Stimulated activated CD4-positive, alpha-beta T cell treated with anti-CD3 and anti-CD28 coated beads, Interleukin-4, amount 100 ng/mL, for 1 hour (primary cell): ENCODE measurements around the gene DHRSX.
"Not testable (repeated sequence)": the region's sequence is repeated elsewhere in the genome, so short reads cannot be mapped to it uniquely, and the experiment has no call there.

Experiments used
- DNase-seq: peaks from one replicate; pipeline ENCODE4 v3.0.0-alpha.2; 2020

DHRSX gene

GRCh38 chrX:2242326-2242725 is 258.4 kb downstream of the DHRSX start:
- no peak for DNase-seq

DNA sequence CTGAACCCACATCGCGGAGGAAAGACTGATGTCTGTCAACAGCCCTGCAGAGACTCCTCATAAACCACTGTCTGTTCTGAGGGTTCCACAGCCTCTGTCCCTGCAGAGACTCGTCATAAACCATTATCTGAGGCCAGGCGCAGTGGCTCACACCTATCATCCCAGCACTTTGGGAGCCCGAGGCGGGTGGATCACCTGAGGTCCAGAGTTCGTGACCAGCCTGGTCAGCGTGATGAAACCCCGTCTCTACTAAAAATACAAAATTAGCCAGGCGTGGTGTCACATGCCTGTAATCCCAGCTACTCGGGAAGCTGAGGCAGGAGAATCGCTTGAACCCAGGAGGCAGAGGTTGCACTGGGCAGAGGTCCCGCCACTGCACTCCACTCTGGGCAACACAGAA is 259.3 kb downstream of the DHRSX start:
- not testable (repeated sequence) for DNase-seq

GRCh38 chrX:2240761-2241160 is 260.0 kb downstream of the DHRSX start:
- not testable (repeated sequence) for DNase-seq

GRCh38 chrX:2237976-2238375 is 262.8 kb downstream of the DHRSX start:
- no peak for DNase-seq

GRCh38 chrX:2231570-2232192 is 269.1 kb downstream of the DHRSX start:
- no peak for DNase-seq

GRCh38 chrX:2230457-2230856 is 270.3 kb downstream of the DHRSX start:
- DNase-seq, result no peak

DNA sequence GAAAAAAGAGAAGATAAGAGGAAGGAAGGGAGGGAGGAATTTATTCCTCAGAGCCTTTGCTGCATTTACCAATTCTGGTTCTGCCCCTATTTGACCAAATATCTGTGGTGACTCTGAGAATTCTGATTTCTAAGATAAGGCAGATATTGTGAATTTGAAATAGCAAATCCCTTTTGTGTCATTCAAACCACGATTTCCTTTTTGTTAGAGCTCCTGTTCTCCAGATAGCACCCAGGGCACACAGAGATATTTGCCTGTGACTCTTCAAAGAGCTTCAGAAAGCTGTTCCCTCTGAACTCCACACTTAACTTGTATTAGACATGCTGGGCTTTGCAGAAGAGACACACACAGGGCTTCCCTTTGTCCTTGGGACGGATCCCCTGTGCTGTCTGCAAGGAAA is 272.2 kb downstream of the DHRSX start:
- no peak for DNase-seq

DNA sequence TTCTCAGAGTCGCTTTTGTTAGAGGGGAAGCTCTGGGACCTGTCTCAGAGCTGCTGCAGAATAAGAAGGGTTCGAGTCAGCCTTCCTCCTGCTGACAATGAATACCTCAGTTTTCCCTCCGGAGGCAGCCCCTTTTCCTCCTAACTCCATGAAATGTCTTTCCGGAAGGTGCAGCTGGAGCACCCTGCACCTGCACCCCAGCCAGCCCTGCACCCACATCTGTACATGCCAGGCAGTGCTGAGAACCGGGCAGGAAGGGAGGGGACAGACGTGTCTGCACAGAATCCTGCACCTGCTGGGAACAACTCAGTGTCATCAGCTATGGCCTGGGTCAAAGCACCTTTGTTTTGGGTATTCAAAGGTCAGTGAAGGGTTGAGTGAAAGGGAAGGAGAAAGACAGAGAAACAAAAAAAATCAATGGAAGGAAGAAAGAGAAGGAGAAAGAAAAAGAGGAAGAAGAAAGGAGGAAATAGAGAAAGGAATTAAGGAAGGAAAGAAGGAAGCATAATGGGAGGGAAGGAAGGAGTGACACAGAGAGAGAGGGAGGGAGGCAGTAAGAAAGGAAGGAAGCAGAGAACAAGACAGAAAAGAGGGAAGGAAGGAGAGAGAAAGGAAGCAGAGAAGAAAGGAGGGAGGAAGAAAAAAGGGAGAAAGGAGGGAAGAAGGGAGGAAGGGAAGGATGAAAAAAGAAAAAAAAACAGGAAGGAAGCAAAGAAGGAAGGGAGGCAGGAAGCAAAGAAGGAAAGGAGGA is 273.7 kb downstream of the DHRSX start:
- DNase-seq, result no peak

DNA sequence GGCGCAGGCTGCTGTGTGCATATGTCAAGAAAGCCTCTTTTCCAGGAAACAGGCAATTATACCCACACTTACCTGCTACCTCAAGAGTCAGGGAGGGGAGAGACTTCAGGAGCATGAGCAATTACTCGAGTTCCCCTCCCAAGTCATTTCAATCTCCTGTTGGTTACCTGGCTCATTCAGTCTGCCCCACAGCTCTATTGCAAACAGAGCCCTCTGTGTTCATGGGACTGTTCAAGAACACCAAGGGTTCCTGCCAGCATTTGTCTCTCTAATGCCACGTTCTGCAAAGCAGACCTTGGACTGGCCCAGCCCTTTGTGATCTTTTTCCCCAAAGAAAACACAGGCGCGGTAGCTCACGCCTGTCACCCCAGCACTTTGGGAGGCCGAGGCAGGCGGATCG is 274.6 kb downstream of the DHRSX start:
- no peak for DNase-seq

GRCh38 chrX:2224597-2225235 is 276.1 kb downstream of the DHRSX start:
- no peak for DNase-seq

DNA sequence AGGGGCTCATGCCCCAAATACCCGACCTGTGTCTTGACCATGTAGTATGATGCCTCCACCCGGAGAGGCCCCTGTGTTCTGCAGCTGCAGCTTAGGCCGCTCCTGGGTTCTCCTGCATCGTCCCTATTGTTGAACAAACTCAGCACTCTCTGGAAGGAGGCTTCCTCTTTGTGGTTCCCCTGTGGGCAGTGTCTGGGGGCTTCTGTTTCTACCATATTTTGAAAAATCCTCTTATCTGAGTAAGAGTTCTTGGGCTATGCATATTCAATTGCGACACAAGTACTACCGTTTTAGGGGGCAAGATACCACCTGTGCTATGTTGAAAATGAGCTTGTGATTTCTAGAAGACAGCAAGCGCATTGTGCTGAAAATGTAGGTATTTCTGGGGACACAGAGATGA is 276.6 kb downstream of the DHRSX start:
- DNase-seq, result no peak

DNA sequence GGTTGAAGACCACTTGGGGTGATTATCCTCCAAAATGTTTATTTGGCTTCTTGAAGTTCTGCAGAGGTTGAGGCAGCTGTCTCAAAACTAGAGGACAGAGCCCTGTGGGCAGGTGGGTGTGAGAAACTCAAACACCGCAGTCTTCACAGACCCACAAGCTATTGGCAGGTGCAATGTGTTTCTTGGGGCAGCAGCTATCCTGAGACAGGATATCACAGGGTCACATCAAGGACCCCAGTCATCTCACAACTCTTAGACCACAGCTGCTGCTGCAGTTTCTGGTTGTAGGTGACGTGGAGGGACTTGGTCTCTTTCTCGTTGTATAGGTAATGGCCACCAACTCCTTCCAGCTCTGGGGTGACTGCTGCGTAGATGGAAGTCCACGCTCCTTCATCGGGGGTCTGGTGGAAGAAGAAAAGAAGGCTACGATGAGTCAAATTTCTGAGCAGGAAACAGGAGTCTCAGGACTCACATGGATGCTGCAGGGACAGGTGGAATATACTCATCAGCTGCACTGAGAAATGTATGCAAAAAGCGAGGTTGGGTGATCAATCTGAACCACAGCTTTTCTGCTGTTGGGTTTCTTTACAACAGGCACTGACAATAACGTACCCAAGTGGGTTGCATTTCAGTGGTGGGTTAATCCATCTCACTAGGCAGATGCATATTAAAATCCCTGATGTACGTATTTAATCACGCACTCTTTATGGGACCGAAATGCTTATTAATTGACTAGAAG is 279.8 kb downstream of the DHRSX start:
- DNase-seq, result no peak

DNA sequence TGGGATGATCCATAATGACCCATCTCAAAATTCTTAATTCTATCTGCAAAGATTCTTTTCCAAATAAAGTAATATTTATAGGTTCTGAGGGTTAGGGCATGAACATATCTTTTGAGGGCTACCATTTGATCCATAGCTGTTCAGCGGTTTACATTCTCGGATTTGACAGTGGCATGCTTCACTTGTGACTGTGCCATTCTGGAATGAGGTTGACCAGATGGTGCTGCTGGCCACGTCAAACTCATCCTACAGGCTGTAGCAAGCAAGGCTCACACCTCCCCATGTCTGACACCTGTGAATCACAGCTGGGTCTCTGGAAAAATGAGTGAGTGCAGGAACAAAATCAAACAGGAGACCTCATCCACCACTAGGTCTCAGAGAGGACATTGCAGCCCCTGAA is 280.5 kb downstream of the DHRSX start:
- no peak for DNase-seq

DNA sequence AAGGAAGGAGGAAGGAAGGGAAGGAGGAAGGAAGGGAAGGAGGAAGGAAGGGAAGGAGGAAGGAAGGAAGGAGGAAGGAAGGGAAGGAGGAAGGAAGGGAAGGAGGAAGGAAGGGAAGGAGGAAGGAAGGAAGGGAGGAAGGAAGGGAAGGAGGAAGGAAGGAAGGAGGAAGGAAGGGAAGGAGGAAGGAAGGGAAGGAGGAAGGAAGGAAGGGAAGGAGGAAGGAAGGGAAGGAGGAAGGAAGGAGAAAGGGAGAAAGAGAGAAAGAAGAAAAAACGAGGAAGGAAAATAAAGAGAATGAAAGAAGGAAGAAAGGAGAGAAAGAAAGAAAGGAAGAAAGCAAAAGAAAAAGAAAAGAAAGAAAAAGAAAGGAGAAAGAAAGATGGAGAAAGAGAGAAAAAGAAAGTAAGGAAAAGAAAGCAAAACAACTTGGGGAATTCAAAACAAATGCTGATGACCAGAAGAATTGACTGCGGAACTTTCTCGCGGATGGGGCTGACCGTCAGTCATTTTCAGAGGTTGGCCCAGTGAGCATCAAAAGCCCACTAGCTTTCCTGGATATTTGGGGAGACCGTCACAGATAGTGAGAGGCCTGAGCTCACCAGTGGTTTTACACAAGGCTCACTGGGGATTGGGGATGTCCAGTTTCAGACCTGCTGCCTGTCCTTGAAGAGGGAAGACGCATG is 286.5 kb downstream of the DHRSX start:
- DNase-seq, result not testable (repeated sequence)

DNA sequence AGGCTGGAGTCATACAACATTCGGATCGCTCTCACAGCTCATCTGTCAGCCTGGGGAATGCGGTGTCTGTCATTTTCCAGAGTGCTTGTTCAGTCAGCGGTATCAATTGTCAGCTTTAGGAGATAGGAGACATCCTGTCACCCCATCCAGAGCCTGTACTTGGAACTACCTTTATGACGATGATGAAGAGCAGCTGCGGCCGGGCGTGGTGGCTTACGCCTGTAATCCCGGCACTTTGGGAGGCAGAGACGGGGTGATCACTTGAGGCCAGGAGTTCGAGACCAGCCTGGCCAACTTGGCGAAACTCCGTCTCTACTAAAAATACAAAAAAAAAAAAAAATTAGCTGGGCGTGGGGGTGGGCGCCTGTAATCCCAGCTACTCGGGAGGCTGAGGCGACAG is 289.1 kb downstream of the DHRSX start:
- DNase-seq, result not testable (repeated sequence)

DNA sequence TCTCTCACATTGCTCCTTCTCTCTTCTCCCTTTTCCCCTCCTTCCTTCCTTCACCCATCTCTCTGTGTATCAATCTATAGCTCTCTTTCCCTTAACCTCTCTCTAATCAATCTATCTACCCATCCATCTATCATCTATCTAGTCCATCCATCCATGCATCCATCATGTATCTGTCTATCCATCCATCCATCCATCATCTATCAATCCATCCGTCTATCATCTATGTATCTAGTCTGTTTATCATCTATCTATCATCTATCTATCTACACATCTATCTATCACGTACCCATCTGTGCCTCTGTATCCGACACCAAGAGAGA is 307.5 kb downstream of the DHRSX start:
- no peak for DNase-seq

GRCh38 chrX:2192584-2193272 is 308.0 kb downstream of the DHRSX start:
- DNase-seq, result no peak

DNA sequence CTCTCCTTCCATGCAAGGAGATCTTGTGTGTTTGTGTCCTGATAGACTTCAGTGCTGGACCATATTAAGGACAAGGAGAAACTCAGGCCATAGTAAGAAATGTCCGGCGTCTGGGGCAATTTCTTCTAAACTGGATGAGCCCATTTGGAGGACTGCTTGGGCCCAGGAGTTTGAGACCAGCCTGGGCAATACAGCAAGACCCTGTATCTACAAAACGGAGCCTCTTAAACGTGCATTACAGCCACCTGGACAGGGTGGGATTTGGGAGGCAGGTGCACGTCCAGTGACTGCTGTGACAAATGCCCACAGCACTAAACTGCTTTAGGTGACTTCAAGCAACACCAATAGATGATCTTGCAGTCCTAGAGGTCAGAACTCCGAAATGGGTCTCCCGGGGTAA is 311.9 kb downstream of the DHRSX start:
- no peak for DNase-seq

DNA sequence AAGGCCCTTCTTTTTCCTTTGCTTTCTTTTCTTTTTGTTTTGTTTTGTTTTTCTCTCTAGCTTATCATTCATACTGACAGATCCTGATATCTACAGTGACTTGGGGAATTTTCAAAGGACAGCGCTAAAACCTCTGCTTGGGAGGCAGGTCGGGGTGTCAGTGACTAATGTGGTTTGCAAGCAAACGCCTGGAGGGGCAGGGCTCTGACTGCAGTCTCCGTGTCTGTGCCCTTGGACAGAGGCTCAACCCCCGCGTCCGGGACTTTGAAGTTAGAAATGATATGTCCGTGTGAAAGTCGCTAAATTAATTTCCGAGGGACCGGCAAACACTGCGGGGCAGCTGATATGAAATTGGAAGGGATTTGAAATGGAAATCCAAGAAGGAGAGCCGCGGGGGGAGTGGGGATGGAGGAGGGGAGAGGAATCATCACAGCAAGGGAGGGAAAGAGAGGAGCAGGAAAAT is 312.4 kb downstream of the DHRSX start:
- DNase-seq, result no peak

DNA sequence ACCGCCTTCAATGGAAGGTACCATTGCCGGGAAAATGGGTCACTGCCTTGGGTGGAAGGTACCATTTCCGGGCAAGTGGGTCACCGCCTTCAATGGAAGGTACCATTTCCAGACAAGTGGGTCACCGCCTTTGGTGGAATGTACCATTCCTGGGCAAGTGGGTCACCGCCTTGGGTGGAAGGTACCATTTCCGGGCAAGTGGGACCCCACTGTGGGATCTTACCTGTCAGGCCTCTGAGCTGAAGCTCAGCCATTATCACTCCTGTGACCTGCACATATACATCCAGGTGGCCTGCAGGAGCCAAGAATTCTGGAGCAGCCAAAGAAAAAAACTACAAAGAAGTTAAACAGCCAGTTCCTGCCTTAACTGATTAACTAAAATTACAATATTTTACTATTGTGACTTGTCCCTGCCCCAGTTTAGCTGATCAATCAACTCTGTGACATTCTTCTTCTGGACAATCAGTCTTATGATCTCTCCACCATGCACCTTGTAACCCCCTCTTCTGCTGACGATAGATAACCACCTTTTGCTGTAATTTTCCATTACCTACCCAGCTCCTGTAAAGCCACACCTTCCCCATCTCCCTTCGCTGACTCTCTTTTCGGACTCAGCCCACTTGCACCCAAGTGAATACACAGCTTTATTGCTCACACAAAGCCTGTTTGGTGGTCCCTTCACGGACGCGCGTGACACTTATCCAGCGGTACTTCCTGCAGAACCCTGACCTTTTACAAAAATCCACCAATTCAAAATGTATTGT is 313.2 kb downstream of the DHRSX start:
- DNase-seq, result no peak

DNA sequence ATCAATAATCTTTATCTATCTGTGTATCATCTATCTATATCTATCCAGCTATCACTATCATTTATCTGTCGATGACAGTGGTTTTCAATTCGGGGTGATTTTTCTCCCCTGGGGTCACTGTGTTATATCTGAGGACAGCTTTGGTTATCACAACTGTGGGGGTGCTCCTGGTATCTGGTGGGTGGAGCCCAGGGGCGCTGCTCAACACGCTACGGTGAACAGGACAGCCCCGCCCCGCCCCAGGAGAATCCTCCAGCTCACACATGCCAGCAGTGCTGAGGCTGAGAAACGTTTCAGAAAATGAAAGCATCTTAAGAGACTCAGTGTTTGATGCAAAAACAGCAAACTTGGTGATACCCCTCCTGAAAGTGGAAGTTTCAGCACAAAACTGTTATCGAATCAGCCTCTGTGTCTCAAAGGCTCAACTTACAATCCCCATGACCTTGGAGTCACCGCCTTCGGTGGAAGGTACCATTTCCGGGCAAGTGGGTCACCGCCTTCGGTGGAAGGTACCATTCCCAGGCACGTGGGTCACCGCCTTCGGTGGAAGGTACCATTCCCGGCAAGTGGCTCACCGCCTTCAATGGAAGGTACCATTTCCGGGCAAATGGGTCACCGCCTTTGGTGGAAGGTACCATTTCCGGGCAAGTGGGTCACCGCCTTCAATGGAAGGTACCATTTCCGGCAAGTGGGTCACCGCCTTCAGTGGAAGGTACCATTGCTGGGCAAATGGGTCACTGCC is 315.3 kb downstream of the DHRSX start:
- DNase-seq, result no peak
